Measurements from ENCODE around the gene CRMP1. TPM values are rescaled to one million over a fixed set of nuclear protein-coding genes. Genes with fewer than 3 reads are reported as not detected.

Gene CRMP1
- total and polyA plus RNA-seq, 9 donors = 6.9 to 34.9 (median 24.0) TPM

GRCh38 chr4:5824635-5825034 is 68.3 kb downstream of the CRMP1 start:
- peaks cover 74% of the 10 kb centered on the region for H3K36me3 ChIP-seq (ENCODE audit: control insufficient read depth, insufficient read depth, low read length)
- no peak overlapping the region for H3K4me3 ChIP-seq (ENCODE audit: low read length)
- no peaks in the 10 kb centered on the region for H3K27me3 ChIP-seq (ENCODE audit: control insufficient read depth, insufficient read depth, low read length)
- no peak for DNase-seq
- H3K4me1 ChIP-seq (ENCODE audit: control insufficient read depth, insufficient read depth, low read length) = peaks cover 11% of the 10 kb centered on the region
- no peaks in the 10 kb centered on the region for H3K9me3 ChIP-seq (replicated peaks; ENCODE audit: control insufficient read depth, low read depth, low read length)
- H3K27ac ChIP-seq (ENCODE audit: low read length) = no peak overlapping the region
- WGBS (ENCODE audit: insufficient coverage) = 48% methylated on average over 4 of the region's 6 CpGs

- H3K36me3 ChIP-seq (ENCODE audit: control insufficient read depth, insufficient read depth, low read length) = peaks cover 78% of the 10 kb centered on the region
These were observed 68.7 kb downstream of the CRMP1 start for GRCh38 chr4:5824227-5824626.

GRCh38 chr4:5823542-5824211 is 69.2 kb downstream of the CRMP1 start:
- no peak for DNase-seq
- H3K4me3 ChIP-seq (ENCODE audit: low read length) = no peak overlapping the region
- peaks cover 11% of the 10 kb centered on the region for H3K4me1 ChIP-seq (ENCODE audit: control insufficient read depth, insufficient read depth, low read length)
- H3K36me3 ChIP-seq (ENCODE audit: control insufficient read depth, insufficient read depth, low read length) = peaks cover 80% of the 10 kb centered on the region
- no peaks in the 10 kb centered on the region for H3K9me3 ChIP-seq (replicated peaks; ENCODE audit: control insufficient read depth, low read depth, low read length)
- WGBS (ENCODE audit: insufficient coverage) = 89% methylated on average over 3 of the region's 10 CpGs
- no peak overlapping the region for H3K27ac ChIP-seq (ENCODE audit: low read length)
- H3K27me3 ChIP-seq (ENCODE audit: control insufficient read depth, insufficient read depth, low read length) = no peaks in the 10 kb centered on the region

More at GRCh38 chr4:5824227-5824626, 68.7 kb downstream of the CRMP1 start:
- peaks cover 11% of the 10 kb centered on the region for H3K4me1 ChIP-seq (ENCODE audit: control insufficient read depth, insufficient read depth, low read length)
- H3K27me3 ChIP-seq (ENCODE audit: control insufficient read depth, insufficient read depth, low read length) = no peaks in the 10 kb centered on the region
- H3K27ac ChIP-seq (ENCODE audit: low read length) = no peak overlapping the region
- 67% methylated on average over 2 of the region's 7 CpGs for WGBS (ENCODE audit: insufficient coverage)
- no peaks in the 10 kb centered on the region for H3K9me3 ChIP-seq (replicated peaks; ENCODE audit: control insufficient read depth, low read depth, low read length)
- no peak overlapping the region for H3K4me3 ChIP-seq (ENCODE audit: low read length)
- no peak for DNase-seq

GRCh38 chr4:5822619-5823018 is 70.3 kb downstream of the CRMP1 start:
- Histone ChIP-seq H3K27ac (ENCODE audit: low read length) (no peak overlapping the region), H3K9me3 (replicated peaks; ENCODE audit: control insufficient read depth, low read depth, low read length) (no peaks in the 10 kb centered on the region), H3K36me3 (ENCODE audit: control insufficient read depth, insufficient read depth, low read length) (peaks cover 77% of the 10 kb centered on the region), H3K4me1 (ENCODE audit: control insufficient read depth, insufficient read depth, low read length) (peaks cover 6% of the 10 kb centered on the region), H3K27me3 (ENCODE audit: control insufficient read depth, insufficient read depth, low read length) (no peaks in the 10 kb centered on the region), H3K4me3 (ENCODE audit: low read length) (no peak overlapping the region)
- DNase-seq = no peak
- WGBS (ENCODE audit: insufficient coverage) = 72% methylated on average over 3 of the region's 5 CpGs

- Histone ChIP-seq H3K4me1 (ENCODE audit: control insufficient read depth, insufficient read depth, low read length) (no peaks in the 10 kb centered on the region), H3K36me3 (ENCODE audit: control insufficient read depth, insufficient read depth, low read length) (peaks cover 77% of the 10 kb centered on the region), H3K27me3 (ENCODE audit: control insufficient read depth, insufficient read depth, low read length) (no peaks in the 10 kb centered on the region), H3K9me3 (replicated peaks; ENCODE audit: control insufficient read depth, low read depth, low read length) (no peaks in the 10 kb centered on the region), H3K27ac (ENCODE audit: low read length) (no peak overlapping the region), H3K4me3 (ENCODE audit: low read length) (no peak overlapping the region)
- DNase-seq = no peak
- WGBS (ENCODE audit: insufficient coverage) = 58% methylated on average over 16 of the region's 18 CpGs
These were observed 71.1 kb downstream of the CRMP1 start for GRCh38 chr4:5821665-5822358.

- Histone ChIP-seq H3K36me3 (ENCODE audit: control insufficient read depth, insufficient read depth, low read length) (peaks cover 79% of the 10 kb centered on the region), H3K4me3 (ENCODE audit: low read length) (no peak overlapping the region), H3K4me1 (ENCODE audit: control insufficient read depth, insufficient read depth, low read length) (no peaks in the 10 kb centered on the region), H3K9me3 (replicated peaks; ENCODE audit: control insufficient read depth, low read depth, low read length) (no peaks in the 10 kb centered on the region), H3K27ac (ENCODE audit: low read length) (no peak overlapping the region), H3K27me3 (ENCODE audit: control insufficient read depth, insufficient read depth, low read length) (no peaks in the 10 kb centered on the region)
- no peak for DNase-seq
- 91% methylated on average over 9 of the region's 12 CpGs for WGBS (ENCODE audit: insufficient coverage)
These were observed 76.0 kb downstream of the CRMP1 start for GRCh38 chr4:5816851-5817375.

- no peak for DNase-seq
- H3K27ac ChIP-seq (ENCODE audit: low read length) = no peak overlapping the region
- peaks cover 79% of the 10 kb centered on the region for H3K36me3 ChIP-seq (ENCODE audit: control insufficient read depth, insufficient read depth, low read length)
- WGBS (ENCODE audit: insufficient coverage) = 55% methylated on average over 8 of the region's 8 CpGs
- no peaks in the 10 kb centered on the region for H3K27me3 ChIP-seq (ENCODE audit: control insufficient read depth, insufficient read depth, low read length)
- H3K9me3 ChIP-seq (replicated peaks; ENCODE audit: control insufficient read depth, low read depth, low read length) = no peaks in the 10 kb centered on the region
- no peaks in the 10 kb centered on the region for H3K4me1 ChIP-seq (ENCODE audit: control insufficient read depth, insufficient read depth, low read length)
- no peak overlapping the region for H3K4me3 ChIP-seq (ENCODE audit: low read length)
These were observed 76.8 kb downstream of the CRMP1 start for GRCh38 chr4:5816101-5816500.

- DNase-seq = no peak
- no peaks in the 10 kb centered on the region for H3K4me1 ChIP-seq (ENCODE audit: control insufficient read depth, insufficient read depth, low read length)
- peaks cover under 1% of the 10 kb centered on the region for H3K9me3 ChIP-seq (replicated peaks; ENCODE audit: control insufficient read depth, low read depth, low read length)
- H3K4me3 ChIP-seq (ENCODE audit: low read length) = no peak overlapping the region
- no peak overlapping the region for H3K27ac ChIP-seq (ENCODE audit: low read length)
- no peaks in the 10 kb centered on the region for H3K27me3 ChIP-seq (ENCODE audit: control insufficient read depth, insufficient read depth, low read length)
- WGBS (ENCODE audit: insufficient coverage) = no CpG with 5 or more reads among the region's 5 CpGs
- peaks cover 79% of the 10 kb centered on the region for H3K36me3 ChIP-seq (ENCODE audit: control insufficient read depth, insufficient read depth, low read length)
These were observed 77.2 kb downstream of the CRMP1 start for GRCh38 chr4:5815641-5816040.

GRCh38 chr4:5814421-5814820 is 78.5 kb downstream of the CRMP1 start:
- Histone ChIP-seq H3K36me3 (ENCODE audit: control insufficient read depth, insufficient read depth, low read length) (peaks cover 80% of the 10 kb centered on the region), H3K27ac (ENCODE audit: low read length) (no peak overlapping the region), H3K4me3 (ENCODE audit: low read length) (no peak overlapping the region)

GRCh38 chr4:5813882-5814255 is 79.0 kb downstream of the CRMP1 start:
- Histone ChIP-seq H3K27me3 (ENCODE audit: control insufficient read depth, insufficient read depth, low read length) (no peaks in the 10 kb centered on the region), H3K36me3 (ENCODE audit: control insufficient read depth, insufficient read depth, low read length) (peaks cover 80% of the 10 kb centered on the region), H3K27ac (ENCODE audit: low read length) (no peak overlapping the region)

More at GRCh38 chr4:5814421-5814820, 78.5 kb downstream of the CRMP1 start:
- no peak for DNase-seq
- H3K9me3 ChIP-seq (replicated peaks; ENCODE audit: control insufficient read depth, low read depth, low read length) = peaks cover 5% of the 10 kb centered on the region
- H3K4me1 ChIP-seq (ENCODE audit: control insufficient read depth, insufficient read depth, low read length) = no peaks in the 10 kb centered on the region
- no peaks in the 10 kb centered on the region for H3K27me3 ChIP-seq (ENCODE audit: control insufficient read depth, insufficient read depth, low read length)
- WGBS (ENCODE audit: insufficient coverage) = 96% methylated on average over 6 of the region's 6 CpGs

More at GRCh38 chr4:5813882-5814255, 79.0 kb downstream of the CRMP1 start:
- no peaks in the 10 kb centered on the region for H3K4me1 ChIP-seq (ENCODE audit: control insufficient read depth, insufficient read depth, low read length)
- no peak for DNase-seq
- H3K9me3 ChIP-seq (replicated peaks; ENCODE audit: control insufficient read depth, low read depth, low read length) = peaks cover 5% of the 10 kb centered on the region
- H3K4me3 ChIP-seq (ENCODE audit: low read length) = no peak overlapping the region
- WGBS (ENCODE audit: insufficient coverage) = 96% methylated on average over 5 of the region's 7 CpGs
